Upper lobe of right lung (tissue), 1 donor: Measurements from ENCODE around the gene FZD2. TPM values are rescaled to one million over a fixed set of nuclear protein-coding genes. Genes with fewer than 3 reads are reported as not detected.

ENCODE experiments used
- ATAC-seq: fragments of 200-7000 bp; cut with Tn5 transposase; one replicate; pipeline ENCODE4 v1.9.1; 2020; ENCODE audit warnings: mild to moderate bottlenecking, moderate library complexity
- DNase-seq: peaks from one replicate; pipeline ENCODE4 v3.0.0-alpha.2; 2020
- H3K27ac ChIP-seq: fragments of 200-600 bp; one replicate; pipeline ENCODE4 v1.8.0; 2022
- H3K27me3 ChIP-seq: fragments of 200-600 bp; one replicate; pipeline ENCODE4 v1.8.0; 2022; ENCODE audit warnings: mild to moderate bottlenecking
- H3K36me3 ChIP-seq: fragments of 200-600 bp; one replicate; pipeline ENCODE4 v1.8.0; 2022
- H3K4me1 ChIP-seq: fragments of 200-600 bp; one replicate; pipeline ENCODE4 v1.8.0; 2022
- H3K4me3 ChIP-seq: fragments of 200-600 bp; one replicate; pipeline ENCODE4 v1.8.0; 2022; ENCODE audit warnings: mild to moderate bottlenecking
- H3K9me3 ChIP-seq: fragments of 200-600 bp; one replicate; pipeline ENCODE4 v1.8.0; 2022
- intact Hi-C: fragments of 100-400 bp; cut with DNase I; formaldehyde crosslinking; loops from one replicate; pipeline ENCODE4 v1.11.0; 2022
- total RNA-seq: library from RNA; stranded (reverse); fragmentation: NEBNext Ultra II Directional; extraction: Animal tissue kit (Norgen Biotek cat#: 25700); gene quantifications from one replicate; pipeline ENCODE4 v1.2.1, GENCODE V29; 2021
- TF ChIP-seq, protein P1 (sequence below): fragments of 200-600 bp; IDR thresholded peaks from one replicate; pipeline ENCODE4 v1.8.0; 2022; ENCODE audit warnings: antibody characterized with exemption
- donor health status: DM: no; HTN: yes; CAD: no; lungs with severe emphysema.

The FZD2 gene
- total RNA-seq, 1 donor from 2014 or later, result 8.7 TPM

DNA sequence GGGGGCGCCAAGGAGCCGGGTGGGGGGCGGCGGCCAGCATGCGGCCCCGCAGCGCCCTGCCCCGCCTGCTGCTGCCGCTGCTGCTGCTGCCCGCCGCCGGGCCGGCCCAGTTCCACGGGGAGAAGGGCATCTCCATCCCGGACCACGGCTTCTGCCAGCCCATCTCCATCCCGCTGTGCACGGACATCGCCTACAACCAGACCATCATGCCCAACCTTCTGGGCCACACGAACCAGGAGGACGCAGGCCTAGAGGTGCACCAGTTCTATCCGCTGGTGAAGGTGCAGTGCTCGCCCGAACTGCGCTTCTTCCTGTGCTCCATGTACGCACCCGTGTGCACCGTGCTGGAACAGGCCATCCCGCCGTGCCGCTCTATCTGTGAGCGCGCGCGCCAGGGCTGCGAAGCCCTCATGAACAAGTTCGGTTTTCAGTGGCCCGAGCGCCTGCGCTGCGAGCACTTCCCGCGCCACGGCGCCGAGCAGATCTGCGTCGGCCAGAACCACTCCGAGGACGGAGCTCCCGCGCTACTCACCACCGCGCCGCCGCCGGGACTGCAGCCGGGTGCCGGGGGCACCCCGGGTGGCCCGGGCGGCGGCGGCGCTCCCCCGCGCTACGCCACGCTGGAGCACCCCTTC, 484 bp downstream of the FZD2 start:
- no peaks in the 10 kb centered on the region for H3K36me3 ChIP-seq
- H3K27ac ChIP-seq, result peak overlapping the region; percentile 81
- TF ChIP-seq, protein P1, sequence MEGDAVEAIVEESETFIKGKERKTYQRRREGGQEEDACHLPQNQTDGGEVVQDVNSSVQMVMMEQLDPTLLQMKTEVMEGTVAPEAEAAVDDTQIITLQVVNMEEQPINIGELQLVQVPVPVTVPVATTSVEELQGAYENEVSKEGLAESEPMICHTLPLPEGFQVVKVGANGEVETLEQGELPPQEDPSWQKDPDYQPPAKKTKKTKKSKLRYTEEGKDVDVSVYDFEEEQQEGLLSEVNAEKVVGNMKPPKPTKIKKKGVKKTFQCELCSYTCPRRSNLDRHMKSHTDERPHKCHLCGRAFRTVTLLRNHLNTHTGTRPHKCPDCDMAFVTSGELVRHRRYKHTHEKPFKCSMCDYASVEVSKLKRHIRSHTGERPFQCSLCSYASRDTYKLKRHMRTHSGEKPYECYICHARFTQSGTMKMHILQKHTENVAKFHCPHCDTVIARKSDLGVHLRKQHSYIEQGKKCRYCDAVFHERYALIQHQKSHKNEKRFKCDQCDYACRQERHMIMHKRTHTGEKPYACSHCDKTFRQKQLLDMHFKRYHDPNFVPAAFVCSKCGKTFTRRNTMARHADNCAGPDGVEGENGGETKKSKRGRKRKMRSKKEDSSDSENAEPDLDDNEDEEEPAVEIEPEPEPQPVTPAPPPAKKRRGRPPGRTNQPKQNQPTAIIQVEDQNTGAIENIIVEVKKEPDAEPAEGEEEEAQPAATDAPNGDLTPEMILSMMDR, result no peak
- peaks cover 7% of the 10 kb centered on the region for H3K27me3 ChIP-seq
- H3K9me3 ChIP-seq, result no peaks in the 10 kb centered on the region
- DNase-seq (peak; percentile 72), ATAC-seq (peak; percentile 44)
- intact Hi-C loops, result no loop called here
- H3K4me3 ChIP-seq, result peak overlapping the region; percentile 67
- H3K4me1 ChIP-seq, result peaks cover 7% of the 10 kb centered on the region

DNA sequence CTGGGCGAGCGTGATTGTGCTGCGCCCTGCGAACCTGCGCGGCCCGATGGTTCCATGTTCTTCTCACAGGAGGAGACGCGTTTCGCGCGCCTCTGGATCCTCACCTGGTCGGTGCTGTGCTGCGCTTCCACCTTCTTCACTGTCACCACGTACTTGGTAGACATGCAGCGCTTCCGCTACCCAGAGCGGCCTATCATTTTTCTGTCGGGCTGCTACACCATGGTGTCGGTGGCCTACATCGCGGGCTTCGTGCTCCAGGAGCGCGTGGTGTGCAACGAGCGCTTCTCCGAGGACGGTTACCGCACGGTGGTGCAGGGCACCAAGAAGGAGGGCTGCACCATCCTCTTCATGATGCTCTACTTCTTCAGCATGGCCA, 1.0 kb downstream of the FZD2 start:
- H3K36me3 ChIP-seq, result no peaks in the 10 kb centered on the region
- peaks cover 7% of the 10 kb centered on the region for H3K4me1 ChIP-seq
- H3K27ac ChIP-seq, result peak overlapping the region; percentile 81
- no peaks in the 10 kb centered on the region for H3K9me3 ChIP-seq
- peaks cover 7% of the 10 kb centered on the region for H3K27me3 ChIP-seq
- DNase-seq (no peak), ATAC-seq (no peak)
- H3K4me3 ChIP-seq, result peak overlapping the region; percentile 67
- TF ChIP-seq, protein P1, result no peak
- intact Hi-C loops, result no loop called here

DNA sequence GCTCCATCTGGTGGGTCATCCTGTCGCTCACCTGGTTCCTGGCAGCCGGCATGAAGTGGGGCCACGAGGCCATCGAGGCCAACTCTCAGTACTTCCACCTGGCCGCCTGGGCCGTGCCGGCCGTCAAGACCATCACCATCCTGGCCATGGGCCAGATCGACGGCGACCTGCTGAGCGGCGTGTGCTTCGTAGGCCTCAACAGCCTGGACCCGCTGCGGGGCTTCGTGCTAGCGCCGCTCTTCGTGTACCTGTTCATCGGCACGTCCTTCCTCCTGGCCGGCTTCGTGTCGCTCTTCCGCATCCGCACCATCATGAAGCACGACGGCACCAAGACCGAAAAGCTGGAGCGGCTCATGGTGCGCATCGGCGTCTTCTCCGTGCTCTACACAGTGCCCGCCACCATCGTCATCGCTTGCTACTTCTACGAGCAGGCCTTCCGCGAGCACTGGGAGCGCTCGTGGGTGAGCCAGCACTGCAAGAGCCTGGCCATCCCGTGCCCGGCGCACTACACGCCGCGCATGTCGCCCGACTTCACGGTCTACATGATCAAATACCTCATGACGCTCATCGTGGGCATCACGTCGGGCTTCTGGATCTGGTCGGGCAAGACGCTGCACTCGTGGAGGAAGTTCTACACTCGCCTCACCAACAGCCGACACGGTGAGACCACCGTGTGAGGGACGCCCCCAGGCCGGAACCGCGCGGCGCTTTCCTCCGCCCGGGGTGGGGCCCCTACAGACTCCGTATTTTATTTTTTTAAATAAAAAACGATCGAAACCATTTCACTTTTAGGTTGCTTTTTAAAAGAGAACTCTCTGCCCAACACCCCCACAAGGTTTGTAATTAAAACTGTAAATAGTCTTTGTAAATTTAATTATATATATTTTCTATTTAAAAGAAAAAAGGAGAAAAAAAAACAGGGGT, 1.7 kb downstream of the FZD2 start:
- Histone ChIP-seq H3K27me3 (peaks cover 7% of the 10 kb centered on the region), H3K4me1 (peaks cover 7% of the 10 kb centered on the region), H3K4me3 (peak overlapping the region; percentile 67), H3K9me3 (no peaks in the 10 kb centered on the region), H3K36me3 (no peaks in the 10 kb centered on the region), H3K27ac (no peak overlapping the region)
- TF ChIP-seq, protein P1, result no peak
- ATAC-seq (no peak), DNase-seq (no peak)
- intact Hi-C loops, result no loop called here

DNA sequence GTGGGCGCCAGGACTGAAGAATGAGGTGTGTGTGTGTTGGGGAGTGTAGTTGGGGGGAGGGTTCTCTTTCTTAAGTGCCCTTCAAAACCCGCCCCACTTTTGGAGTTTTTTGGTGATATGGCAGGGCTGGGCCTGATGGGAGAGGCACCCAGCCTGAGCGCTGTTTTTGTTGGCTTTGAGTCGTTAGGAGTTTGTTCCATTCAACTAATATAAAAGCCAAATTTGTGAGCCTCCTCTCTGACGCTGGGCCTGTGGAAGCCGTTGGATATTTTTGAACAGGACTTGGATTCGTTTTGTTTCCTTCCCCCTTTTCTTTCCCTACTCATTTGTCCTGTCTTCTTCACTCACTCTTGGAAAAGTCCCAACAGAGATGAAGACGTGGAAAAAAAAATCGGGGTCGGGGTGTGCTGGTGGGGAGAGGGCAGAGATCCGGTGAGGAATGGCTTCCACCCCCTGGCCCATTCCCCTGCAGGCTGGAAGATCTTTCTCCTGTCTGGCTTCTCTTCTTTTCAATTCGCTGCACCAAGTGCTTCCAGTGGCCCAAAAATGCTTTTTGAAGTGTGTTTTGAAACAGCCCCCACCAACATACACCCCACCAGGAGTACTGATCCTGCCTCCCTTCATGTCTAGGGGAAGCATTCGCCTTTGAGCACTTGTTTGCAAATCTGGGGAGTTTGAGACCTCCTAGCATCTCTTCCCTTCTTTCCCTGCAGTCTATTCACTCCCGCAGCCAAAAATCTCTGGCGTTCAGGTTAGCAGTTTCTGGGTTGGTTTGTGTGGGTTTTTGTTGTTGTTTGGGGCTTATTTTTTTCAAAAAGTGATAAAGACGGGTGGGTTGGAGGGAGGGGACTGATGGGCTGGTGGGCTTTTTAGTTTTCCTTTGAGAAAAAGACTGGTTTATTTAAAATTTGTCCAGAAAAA, 2.6 kb downstream of the FZD2 start:
- peaks cover 7% of the 10 kb centered on the region for H3K27me3 ChIP-seq
- DNase-seq, result no peak

DNA sequence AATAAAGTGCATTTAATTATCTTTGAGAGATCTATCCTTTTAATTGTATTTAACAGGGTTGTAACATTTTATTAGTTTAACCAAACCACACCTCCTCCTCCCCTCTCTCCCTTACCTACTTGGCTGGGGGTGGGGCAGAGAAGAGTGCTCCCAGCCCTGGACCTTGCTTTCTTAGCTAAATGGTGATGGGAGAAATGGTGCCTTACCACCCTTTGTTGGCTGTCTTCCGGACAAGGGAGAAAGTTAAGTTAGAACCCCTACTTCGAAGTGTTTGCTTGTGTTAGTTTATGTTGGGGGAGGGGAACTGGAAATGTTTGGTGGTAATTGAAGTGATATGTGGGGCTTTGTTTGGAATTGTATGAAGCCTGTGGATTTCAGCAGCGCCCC, 3.9 kb downstream of the FZD2 start:
- no peak overlapping the region for H3K27ac ChIP-seq
- H3K9me3 ChIP-seq, result no peaks in the 10 kb centered on the region
- ATAC-seq (no peak), DNase-seq (no peak)
- H3K4me3 ChIP-seq, result no peak overlapping the region
- intact Hi-C loops, result no loop called here
- no peaks in the 10 kb centered on the region for H3K36me3 ChIP-seq
- TF ChIP-seq, protein P1, result no peak
- H3K4me1 ChIP-seq, result peaks cover under 1% of the 10 kb centered on the region
- H3K27me3 ChIP-seq, result peaks cover 7% of the 10 kb centered on the region

More for the DNA sequence above, 2.6 kb downstream of the FZD2 start:
- ATAC-seq, result no peak
- H3K4me1 ChIP-seq, result peaks cover 7% of the 10 kb centered on the region
- H3K4me3 ChIP-seq, result peak overlapping the region; percentile 67
- TF ChIP-seq, protein P1, result no peak
- no peak overlapping the region for H3K27ac ChIP-seq
- intact Hi-C loops, result no loop called here
- H3K36me3 ChIP-seq, result no peaks in the 10 kb centered on the region
- no peaks in the 10 kb centered on the region for H3K9me3 ChIP-seq
